T1000 (cell line): Measurements from ENCODE around the gene CDK6.

Experiments
- DNase-seq: peaks from one replicate; lab custom pipeline; 2025; ENCODE audit warnings: mixed read lengths; lab: John Stamatoyannopoulos, UW

The CDK6 gene

GRCh38 chr7:92736870-92737269, 99.5 kb downstream of the CDK6 start:
- DNase-seq: no peak

DNA sequence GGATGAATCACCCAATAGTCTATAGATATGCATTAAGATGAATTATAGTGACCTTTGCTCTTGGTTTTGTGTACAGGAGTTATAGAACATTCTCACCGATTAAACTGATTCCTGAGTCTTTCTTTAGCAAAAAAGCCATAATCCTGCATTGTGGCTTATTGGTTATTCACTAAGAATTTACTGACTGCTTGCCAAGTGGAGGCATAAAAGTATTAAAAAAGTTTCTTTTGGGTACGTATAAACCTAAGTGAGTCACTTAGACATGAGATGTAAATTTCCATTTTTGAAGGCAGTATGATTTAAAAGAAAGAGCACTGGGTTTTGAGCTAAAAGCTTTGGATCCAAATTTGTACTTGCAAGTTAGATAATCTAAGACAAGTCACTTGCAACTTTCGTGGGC, 100.7 kb downstream of the CDK6 start:
- DNase-seq: no peak

GRCh38 chr7:92732316-92733036, 103.9 kb downstream of the CDK6 start:
- no peak for DNase-seq

- DNase-seq: no peak
Measured at GRCh38 chr7:92731335-92732063, 104.9 kb downstream of the CDK6 start.

- no peak for DNase-seq
Measured at GRCh38 chr7:92730808-92731207, 105.6 kb downstream of the CDK6 start.

DNA sequence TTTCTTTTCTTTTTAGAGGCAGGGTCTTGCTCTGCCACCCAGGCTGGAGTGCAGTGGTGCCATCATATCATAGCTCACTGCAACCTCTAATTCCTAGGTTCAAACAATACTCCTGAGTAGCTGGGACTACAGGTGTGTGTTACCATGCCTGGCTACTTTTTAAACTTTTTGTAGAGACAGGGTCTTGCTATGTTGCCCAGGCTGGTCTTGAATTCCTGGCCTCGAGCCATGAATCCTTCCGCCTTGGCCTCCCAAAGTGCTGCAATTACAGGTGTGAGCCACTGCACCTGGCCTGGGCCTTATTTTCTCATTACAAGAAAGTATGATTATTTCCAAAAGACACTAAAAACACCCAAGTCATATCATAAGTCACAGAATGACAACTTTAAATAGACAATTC, 106.6 kb downstream of the CDK6 start:
- DNase-seq: no peak

- no peak for DNase-seq
Measured at GRCh38 chr7:92729172-92729571, 107.2 kb downstream of the CDK6 start.

- no peak for DNase-seq
Measured at GRCh38 chr7:92727755-92728154, 108.6 kb downstream of the CDK6 start.

DNA sequence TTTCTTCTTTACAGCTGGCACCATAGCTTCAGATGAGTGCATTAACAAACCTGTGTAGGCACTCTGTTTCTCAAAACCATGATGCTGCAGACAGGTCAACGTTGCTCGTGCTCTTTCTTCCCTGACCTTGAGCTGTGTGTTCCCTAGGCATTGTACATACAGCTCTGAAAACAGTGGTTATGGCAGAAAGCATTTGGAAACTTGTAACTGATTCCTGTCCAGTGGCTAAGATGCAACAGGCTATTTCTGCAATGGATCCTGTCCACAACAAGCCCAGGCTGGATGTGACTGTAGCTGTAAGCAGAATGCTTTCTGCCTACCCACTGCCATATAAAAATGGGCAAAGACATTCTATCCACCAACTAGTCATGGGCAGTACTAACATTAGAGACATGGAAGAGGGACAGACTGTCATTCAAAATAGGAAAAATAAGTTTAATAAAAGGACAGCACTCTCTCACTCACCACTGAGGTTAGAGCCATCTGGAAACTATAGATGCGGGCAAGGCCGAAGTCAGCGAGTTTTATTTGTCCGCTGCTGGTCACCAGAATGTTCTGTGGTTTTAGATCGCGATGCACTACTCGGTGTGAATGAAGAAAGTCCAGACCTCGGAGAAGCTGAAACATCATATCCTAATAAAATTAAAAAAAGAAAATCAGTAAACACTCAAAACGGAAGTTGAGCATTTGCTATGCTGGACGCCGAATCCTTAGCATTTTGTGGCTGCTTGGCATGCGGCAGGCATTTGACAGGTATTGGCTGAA, 111.0 kb downstream of the CDK6 start:
- no peak for DNase-seq

GRCh38 chr7:92723943-92724342, 112.4 kb downstream of the CDK6 start:
- no peak for DNase-seq

- DNase-seq: no peak
Measured at GRCh38 chr7:92723205-92723604, 113.2 kb downstream of the CDK6 start.

- DNase-seq: no peak
Measured at GRCh38 chr7:92722541-92722940, 113.8 kb downstream of the CDK6 start.

DNA sequence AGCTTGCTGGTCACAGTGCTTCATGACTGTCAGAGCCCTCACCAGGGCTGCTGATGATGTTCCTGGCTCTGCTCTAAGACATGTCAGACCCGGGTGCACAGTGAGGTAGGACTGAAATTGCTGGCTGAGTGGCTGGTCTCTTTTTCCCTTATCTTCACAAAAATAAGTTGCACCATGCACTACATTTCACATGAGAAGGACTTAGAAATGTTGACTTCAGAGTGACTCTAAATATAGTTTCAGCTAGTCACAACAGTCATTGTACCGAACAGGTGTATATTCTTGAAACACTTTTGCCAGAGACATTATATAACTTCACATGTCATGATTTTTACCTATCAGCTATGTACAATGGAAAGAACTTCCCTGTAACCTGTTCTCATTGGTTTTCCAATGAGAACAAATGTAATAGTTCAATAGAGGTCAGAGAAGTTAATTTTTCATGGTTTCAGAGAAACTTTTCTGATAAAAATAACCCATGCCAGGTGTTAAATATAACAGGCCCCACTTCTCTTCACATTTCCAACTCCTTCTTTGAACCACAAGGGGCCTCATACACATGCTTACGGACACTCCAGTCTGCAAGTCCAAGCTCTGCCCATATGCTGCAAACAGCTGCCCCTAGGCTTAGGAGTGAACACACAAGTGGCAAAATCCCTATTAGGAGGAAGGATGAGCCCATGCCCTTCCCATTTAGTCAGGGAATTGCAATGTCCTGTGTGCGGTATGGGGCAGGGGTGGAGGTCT, 115.6 kb downstream of the CDK6 start:
- DNase-seq: no peak

DNA sequence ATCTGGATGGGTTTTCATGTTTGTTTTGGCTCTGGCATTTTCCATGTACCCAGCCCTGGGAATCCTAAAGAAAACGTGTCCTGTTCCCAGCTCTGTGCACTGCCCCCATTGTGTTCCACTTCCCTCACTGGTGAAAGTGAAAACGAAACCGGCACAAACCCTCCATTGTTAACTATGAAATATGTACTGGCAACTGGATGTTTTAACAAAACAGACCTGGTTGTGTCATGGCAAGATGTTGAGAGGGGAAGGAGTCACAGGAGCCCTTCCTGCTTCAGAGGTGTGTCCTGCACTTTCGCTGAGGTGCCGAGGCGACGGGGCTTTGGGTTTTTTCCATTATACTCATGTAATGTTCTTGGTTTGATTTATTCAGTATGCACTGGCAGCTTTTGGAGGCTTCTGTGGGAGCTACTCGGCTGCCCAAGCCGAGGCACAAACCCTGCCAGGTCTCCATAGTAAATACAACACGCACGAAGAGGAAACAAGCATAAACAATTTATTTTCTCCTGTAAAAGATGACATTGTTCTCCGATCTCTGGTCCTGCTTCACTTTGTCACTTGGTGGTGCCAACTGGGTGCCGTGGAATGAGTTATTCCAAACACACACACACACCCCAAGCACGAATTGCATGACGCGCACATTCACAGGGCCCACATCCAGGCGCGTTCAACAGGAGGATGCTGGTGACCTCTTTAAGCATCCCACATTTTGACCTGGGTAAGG, 118.2 kb downstream of the CDK6 start:
- no peak for DNase-seq

GRCh38 chr7:92717623-92717992, 118.8 kb downstream of the CDK6 start:
- no peak for DNase-seq

DNA sequence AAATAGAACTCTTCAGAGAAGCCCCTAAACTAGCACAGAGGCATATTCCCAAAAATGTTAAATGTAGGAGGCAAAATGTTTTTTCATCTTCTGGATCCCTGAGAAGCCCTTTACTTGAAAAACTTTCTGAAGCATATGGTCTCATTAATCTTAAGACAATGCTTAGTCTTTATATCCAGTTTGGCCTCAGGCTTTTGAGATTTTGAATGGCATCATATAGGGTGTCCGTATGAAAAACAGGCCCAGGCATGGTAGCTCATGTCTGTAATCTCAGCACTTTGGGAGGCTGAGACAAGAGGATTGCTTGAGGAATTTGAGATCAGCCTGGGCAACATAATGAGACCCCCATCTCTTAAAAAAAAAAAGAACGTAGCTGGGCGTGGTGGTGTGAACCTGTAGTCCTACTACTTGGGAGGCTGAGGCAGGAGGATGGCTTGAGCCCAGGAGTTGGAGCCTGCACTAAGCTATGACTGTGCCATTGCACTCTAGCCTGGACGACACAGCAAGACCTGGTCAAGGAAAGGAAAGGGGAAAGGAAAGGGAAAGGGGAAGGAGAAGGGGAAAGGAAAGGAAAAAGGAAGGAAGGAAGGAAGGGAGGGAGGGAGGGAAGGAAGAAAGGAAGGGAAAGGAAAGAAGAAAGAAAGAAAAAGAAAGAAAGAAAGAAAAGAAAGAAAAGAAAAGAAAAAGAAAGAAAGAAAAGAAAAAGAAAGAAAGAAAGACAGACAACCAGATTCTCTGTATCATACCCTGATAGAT, 119.4 kb downstream of the CDK6 start:
- DNase-seq: no peak

GRCh38 chr7:92715963-92716362, 120.4 kb downstream of the CDK6 start:
- no peak for DNase-seq

- DNase-seq: no peak
Measured at GRCh38 chr7:92714767-92715166, 121.6 kb downstream of the CDK6 start.

- DNase-seq: no peak
Measured at GRCh38 chr7:92714280-92714679, 122.1 kb downstream of the CDK6 start.

- no peak for DNase-seq
Measured at GRCh38 chr7:92709912-92710311, 126.5 kb downstream of the CDK6 start.

- no peak for DNase-seq
Measured at GRCh38 chr7:92709150-92709549, 127.2 kb downstream of the CDK6 start.
